ENCODE data around the gene KIF3B.
A peak's percentile ranks its signal among the peaks of the same experiment; 100 is the strongest.
"Not testable (repeated sequence)": the region's sequence is repeated elsewhere in the genome, so short reads cannot be mapped to it uniquely, and the experiment has no call there.

The KIF3B gene

GRCh38 chr20:32277361-32278198 is at the start of gene KIF3B:
Gene KIF3B (plus strand): TSS chr20:32277651. CDS start chr20:32309778, 32,127 bp downstream.
- peak; percentile 79 for DNase-seq

- no peak for DNase-seq
These were observed 49.4 kb upstream of the KIF3B start for GRCh38 chr20:32227744-32228688.

DNA sequence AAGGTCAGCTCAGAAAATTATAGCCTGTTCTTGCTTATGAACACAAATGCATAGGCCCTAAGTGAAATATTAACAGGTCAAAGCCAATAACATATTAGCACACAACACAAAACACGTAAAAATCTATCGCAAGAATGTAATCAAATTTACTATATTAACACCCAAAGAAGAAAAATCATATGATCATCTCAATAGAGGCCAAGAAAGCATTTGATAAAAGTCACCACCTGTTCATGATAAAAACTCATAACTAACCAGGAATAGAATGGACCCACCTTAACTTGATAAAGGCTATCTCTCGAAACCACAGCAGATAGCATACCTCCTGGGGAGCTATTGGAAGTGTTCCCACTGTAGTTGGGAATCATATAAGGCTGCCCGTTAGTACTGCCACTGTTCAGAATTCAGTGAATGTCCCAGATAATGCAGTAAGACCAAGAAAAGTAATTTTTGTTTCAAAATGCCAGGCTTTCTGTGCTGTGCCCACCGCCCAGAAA is 48.2 kb upstream of the KIF3B start:
- no peak for DNase-seq

DNA sequence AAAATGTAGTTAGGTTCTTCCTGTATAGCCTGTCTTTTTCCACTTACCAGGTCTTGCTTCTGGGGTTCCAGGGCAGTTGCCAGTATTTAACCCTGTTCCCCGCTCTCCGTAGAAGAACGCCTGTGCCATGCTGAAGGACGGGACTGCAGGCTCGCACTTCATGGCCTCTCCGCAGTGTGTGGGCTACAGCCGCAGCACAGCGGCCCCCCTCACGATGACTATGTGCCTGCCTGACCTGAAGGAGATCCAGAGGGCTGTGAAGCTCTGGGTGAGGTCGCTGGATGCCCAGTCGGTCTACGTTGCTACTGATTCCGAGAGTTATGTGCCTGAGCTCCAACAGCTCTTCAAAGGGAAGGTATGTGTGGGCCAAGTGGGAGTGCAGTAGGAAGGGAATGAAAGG is 46.7 kb upstream of the KIF3B start:
- DNase-seq = no peak

- no peak for DNase-seq
These were observed 46.2 kb upstream of the KIF3B start for GRCh38 chr20:32231245-32231644.

- DNase-seq = peak; percentile 26
These were observed 45.6 kb upstream of the KIF3B start for GRCh38 chr20:32231847-32232246.

DNA sequence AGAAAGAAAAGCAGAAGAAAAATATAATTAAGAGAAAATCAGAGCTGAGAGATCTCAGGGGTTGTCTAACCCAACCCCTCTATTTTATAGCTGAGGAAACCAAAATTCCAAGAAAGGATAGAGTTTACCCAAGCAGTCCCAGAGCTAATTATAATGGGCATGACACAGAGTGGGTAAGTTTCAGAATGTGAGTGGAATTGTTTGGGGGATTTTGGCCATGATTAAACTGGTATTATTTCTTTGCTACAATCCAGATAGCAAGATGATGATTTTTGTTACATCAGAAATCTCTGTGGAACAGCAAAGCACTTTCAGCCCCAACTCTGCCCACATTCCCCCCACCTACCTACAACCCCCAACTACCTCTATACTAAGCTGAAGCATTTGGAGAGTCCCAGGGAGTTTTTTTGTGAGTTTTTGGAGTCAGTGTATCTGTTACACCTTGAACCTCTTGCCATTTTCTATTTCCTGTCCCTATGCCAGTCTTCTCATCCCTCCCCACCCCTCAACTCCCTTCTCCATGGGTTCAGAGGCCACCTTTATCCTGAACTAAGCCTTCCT is 45.0 kb upstream of the KIF3B start:
- DNase-seq = no peak

DNA sequence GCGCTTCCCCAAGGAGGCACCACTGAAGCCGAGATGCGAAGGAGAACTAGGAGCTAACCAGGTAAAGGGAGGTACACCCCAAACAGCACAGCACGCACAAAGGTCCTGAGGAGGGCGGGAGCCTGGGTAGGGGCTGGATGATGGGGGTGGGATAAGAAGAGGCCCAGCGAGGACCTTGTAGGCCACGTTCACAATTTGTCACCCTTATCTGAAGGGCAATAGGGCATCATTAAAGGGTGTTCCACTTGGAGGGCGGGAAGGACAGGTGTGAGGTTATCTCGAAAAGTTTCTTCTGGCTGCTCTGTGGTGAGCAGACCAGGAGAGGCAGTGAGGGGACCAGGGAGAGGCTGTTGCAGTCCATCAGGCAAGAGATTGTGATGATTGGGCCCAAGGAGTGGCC is 44.2 kb upstream of the KIF3B start:
- no peak for DNase-seq

DNA sequence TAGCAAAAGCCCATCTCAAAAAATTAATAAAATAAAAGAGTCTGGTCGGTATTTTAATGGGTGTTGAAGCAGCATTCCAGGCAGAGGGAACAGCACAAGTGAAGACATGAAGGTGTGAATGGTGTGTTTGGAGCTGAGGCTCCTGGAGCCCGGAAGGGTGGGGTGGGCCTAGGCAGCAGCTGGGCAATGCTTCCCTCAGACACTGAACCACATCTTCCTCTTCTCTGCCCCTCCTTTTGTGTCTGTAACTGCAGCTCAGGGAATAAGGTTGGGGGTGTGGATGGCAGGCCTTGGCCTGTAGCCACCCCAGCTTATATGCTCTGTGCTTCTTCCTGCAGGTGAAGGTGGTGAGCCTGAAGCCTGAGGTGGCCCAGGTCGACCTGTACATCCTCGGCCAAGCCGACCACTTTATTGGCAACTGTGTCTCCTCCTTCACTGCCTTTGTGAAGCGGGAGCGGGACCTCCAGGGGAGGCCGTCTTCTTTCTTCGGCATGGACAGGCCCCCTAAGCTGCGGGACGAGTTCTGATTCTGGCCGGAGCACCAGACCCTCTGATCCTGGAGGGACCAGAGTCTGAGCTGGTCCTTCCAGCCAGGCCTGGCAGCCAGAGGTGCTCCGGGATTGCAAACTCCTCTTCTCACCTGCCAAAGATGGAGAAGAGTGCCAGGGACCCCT is 43.2 kb upstream of the KIF3B start:
- DNase-seq = no peak

GRCh38 chr20:32235331-32236047 is 42.0 kb upstream of the KIF3B start:
- DNase-seq = no peak

GRCh38 chr20:32236048-32236533 is 41.4 kb upstream of the KIF3B start:
- no peak for DNase-seq

DNA sequence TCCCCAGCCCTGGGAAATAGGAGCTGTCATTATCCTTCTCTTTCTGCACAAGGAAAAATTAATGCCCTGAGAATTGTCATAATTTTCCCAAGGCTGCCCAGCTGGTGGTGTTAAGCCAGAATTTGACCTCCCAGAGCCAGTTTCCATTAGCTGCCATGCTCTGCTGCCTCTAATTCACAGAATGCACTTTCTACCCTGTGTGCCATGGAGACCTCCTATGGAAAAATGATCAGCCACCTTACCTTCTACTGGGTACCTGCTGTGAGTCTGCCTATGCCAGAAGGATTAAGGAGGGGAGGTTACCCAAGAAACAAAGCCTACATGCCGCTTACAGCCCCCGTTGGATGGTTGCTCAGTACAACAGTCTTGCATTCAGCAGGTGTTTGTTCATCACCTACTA is 40.6 kb upstream of the KIF3B start:
- no peak for DNase-seq

DNA sequence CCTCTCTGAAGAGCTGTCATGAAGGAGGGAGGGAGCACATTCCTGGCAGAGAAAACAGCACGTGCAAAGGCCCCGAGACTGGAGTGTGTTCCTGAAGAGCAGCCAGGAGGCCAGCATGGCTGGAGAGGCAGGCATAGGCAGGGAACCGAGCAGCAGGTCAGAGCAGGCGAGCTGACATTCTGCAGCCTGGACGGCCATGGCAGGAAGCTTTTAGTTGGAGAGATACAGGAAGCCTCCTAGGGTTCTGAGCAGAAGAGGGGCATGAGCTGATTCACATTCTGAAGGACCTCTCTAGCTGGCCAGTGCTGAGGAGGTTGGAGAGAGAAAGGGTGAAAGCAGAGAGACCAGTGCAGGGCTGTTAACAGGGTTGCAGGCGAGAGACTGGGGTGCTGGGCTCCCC is 40.0 kb upstream of the KIF3B start:
- DNase-seq = no peak

DNA sequence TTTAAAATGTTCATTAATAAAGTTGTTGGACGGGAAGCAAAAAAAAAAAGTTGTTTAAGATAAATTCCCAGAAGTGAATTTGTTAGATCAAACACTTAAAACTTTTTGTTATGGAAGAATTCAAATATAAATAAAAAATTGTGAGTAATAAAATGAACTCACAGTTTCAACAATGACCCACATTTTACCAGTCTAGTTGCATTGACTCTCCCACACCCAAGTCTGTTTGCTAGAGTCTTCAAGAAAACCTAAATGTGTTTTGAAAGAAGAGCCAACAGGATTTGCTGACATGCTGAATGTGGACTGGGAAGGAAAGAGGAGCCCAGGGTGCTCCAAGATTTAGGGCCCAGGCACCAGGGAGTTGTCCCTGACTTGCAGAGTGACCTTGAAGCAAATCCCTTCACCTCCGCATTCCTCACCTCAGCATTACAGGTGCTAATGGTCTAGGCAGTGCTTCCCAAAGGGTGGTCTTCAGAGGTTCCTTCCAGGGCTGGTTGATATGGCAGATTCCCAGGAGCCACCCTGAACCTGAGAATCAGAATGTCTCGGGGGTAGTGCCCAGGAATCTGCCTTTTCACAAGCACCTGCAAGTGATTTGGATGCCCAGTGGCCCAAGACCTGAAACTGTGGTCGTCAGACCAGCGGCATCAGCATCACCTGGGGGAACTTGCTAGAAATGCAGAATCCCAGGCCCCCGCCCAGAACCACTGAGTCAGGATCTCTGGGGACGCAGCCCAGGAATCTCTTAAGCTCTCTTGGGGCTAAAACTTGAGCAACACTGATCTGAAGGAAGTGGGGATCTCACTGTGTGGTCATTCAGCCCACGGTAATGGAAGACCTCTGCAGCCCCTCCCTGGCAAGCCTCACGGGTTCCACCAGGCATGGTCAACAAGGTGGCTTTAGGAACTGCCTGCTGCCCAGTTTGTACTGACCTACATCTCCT is 38.7 kb upstream of the KIF3B start:
- DNase-seq = no peak

DNA sequence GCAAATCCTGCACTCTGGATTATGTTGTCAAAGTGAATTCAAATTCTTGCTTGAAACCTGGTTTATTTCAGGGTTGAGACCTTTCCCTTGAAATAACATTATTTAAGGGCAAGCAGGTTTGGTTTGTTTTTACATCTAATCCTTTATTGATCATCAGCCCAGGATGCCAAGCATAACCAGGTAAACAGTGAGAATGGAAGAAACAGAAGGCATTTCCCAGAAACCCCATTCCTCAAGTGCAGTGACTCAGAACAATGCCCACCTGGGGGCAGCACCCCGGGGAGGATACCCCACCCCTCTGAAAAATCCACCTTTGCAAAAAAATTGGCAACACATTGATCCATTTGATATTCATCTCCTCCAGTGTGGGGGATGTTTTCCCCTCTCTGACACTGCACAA is 37.2 kb upstream of the KIF3B start:
- no peak for DNase-seq

GRCh38 chr20:32241807-32242206 is 35.6 kb upstream of the KIF3B start:
- DNase-seq = no peak

GRCh38 chr20:32244150-32244823 is 33.2 kb upstream of the KIF3B start:
- no peak for DNase-seq

DNA sequence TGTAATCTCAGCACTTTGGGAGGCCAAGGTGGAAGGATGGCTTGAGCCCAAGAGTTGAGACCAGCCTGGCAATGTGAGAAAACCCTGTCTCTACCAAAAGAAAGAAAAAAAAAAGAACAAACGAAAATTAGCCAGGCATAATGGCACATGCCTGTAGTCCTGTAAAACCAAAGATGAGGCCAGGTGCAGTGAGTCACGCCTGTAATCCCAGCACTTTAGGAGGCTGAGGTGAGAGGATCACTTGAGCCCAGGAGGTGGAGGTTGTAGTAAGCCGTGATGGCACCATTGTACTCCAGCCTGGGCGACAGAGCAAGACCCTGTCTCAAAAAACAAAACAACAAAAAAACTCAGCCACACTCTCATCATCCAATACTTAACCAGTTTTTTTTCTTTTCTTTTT is 32.5 kb upstream of the KIF3B start:
- DNase-seq = no peak

DNA sequence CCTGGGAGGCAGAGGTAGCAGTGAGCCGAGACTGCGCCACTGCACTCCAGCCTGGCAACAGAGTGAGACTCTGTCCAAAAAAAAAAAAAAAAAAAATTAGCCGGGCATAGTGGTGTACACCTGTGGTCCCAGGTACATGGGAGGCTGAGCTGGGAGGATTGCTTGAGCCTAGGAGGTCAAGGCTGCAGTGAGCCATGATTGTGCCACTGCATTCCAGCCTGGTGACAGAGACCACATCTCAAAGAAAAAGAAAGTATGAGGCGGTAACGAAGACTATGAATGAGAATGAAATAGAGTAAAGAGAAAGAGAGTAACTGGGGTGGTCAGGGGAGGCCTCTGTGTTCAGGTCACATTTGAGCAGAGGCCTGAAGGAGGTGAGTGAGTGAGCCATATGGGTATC is 31.2 kb upstream of the KIF3B start:
- not testable (repeated sequence) for DNase-seq

DNA sequence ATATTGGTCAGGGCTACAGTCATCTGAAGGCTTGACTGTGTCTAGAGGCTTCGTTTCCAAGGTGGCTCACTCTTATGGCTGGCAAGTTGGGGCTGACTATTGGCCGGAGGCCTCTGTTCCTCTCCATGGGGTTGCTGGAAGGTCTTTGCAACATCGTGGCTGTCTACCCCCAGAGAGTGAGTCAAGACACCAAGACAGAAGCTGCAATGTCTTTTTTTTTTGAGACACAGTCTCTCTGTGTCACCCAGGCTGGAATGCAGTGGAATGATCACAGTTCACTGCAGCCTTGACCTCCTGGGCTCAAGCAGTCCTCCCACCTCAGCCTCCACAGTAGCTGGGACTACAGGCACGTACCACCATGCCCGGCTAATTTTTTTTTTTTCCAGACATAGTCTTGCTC is 29.4 kb upstream of the KIF3B start:
- no peak for DNase-seq

All from stimulated activated CD4-positive, alpha-beta T cell treated with anti-CD3 and anti-CD28 coated beads, Interleukin-12 subunit alpha, Interleukin-12 subunit beta, amount 100 ng/mL, for 4 hours (primary cell).